Sigmoid colon (tissue), 7 donors: ENCODE measurements around the gene PBOV1. TPM values are rescaled to one million over a fixed set of nuclear protein-coding genes. Genes with fewer than 3 reads are reported as not detected.

Experiments used
- DNase-seq: peaks from one replicate; pipeline ENCODE4 v3.0.0-alpha.2; 2019
- H3K27ac ChIP-seq, 4 donors: fragments of 200-600 bp; sonication (generic); one replicate each; pipeline ENCODE4 v1.5.1; 2016 to 2019; ENCODE audit warnings: mild to moderate bottlenecking in 1 of 4
- H3K27me3 ChIP-seq, 3 donors: fragments of 200-600 bp; sonication (generic); one replicate each; pipeline ENCODE4 v1.5.1; 2019; ENCODE audit warnings: mild to moderate bottlenecking in 1 of 3
- H3K36me3 ChIP-seq, 4 donors: fragments of 200-600 bp; sonication (generic); one replicate each; pipeline ENCODE4 v1.5.1; 2016 to 2019
- H3K4me1 ChIP-seq, 4 donors: fragments of 200-600 bp; sonication (generic); one replicate each; pipeline ENCODE4 v1.5.1; 2017 to 2019
- H3K4me3 ChIP-seq, 4 donors: fragments of 200-600 bp; sonication (generic); one replicate each; pipeline ENCODE4 v1.5.1; 2017 to 2019; ENCODE audit warnings: mild to moderate bottlenecking in 2 of 4, moderate library complexity in 1 of 4
- H3K9me3 ChIP-seq, 4 donors: fragments of 200-600 bp in 3 of 4; sonication (generic) in 3 of 4; one replicate each; pipeline versions ENCODE4 v1.5.1 to v1.6.1; 2013 to 2019
- CTCF ChIP-seq, 4 experiments: fragments of 450-650 bp in 3 of 4; fragments of 200-600 bp in 1 of 4; IDR thresholded peaks; one replicate each; pipeline ENCODE4 v1.5.1; 2016 to 2019; ENCODE audit warnings: antibody characterized with exemption in 4 of 4, mild to moderate bottlenecking in 3 of 4, moderate library complexity in 2 of 4
- EP300 ChIP-seq, 4 donors: sonication (generic); formaldehyde crosslinking; IDR thresholded peaks; one replicate each; pipeline ENCODE4 v1.6.1; 2017; ENCODE audit warnings: antibody characterized with exemption in 4 of 4
- POLR2A ChIP-seq, 2 donors: fragments of 450-650 bp; IDR thresholded peaks; one replicate each; pipeline ENCODE4 v1.6.1; 2016; ENCODE audit warnings: antibody characterized with exemption in 2 of 2, mild to moderate bottlenecking in 2 of 2, moderate library complexity in 2 of 2
- POLR2AphosphoS5 ChIP-seq, 4 donors: sonication (generic); formaldehyde crosslinking; IDR thresholded peaks; one replicate each; pipeline ENCODE4 v1.6.1; 2017; ENCODE audit warnings: antibody characterized with exemption in 4 of 4
- WGBS, 2 donors: extraction: QIAGEN DNeasy Blood & Tissue Kit; methylation state at CpG; one replicate each; pipeline ENCODE4 v1.1.7; 2013; 5-methylcytosine and 5-hydroxymethylcytosine counted together
- intact Hi-C: fragments of 100-400 bp; cut with DNase I; formaldehyde crosslinking; loops from one replicate; pipeline ENCODE4 v1.15.1; 2023
- polyA plus RNA-seq, 3 donors: library from polyadenylated mRNA; stranded (reverse); fragments of 200-250 nt; gene quantifications; one replicate each; pipeline ENCODE4 v1.2.3, GENCODE V29; 2013
- total RNA-seq, 4 donors: library from RNA; depleted of rRNA; stranded (reverse); fragments of >200 nt; gene quantifications; one replicate each; pipeline ENCODE4 v1.1.0, GENCODE V29; 2016
- donor health status: healthy with polysubstance abuse.
- donor health status: Bipolar disorder and iron deficiency.
- donor health status: healthy.

The PBOV1 gene
- total and polyA plus RNA-seq, 7 donors: not detected

- WGBS, 2 donors: 89 to 94% methylated on average over 3 of the region's 3 CpGs
- intact Hi-C loops: no loop called here
- no peak for TF ChIP-seq EP300 (IDR thresholded peaks at IDR 0.05)
- TF ChIP-seq CTCF (IDR thresholded peaks at IDR 0.05): no peak
- TF ChIP-seq POLR2AphosphoS5 (IDR thresholded peaks at IDR 0.05): no peak
- no peak for TF ChIP-seq POLR2A (IDR thresholded peaks at IDR 0.05)
Observed at GRCh38 chr6:138246650-138247440, 28.6 kb upstream of the PBOV1 start.

GRCh38 chr6:138245751-138246150 lies 27.5 kb upstream of the PBOV1 start:
- no peaks in the 10 kb centered on the region for H3K9me3 ChIP-seq
- no peaks in the 10 kb centered on the region for H3K36me3 ChIP-seq
- 87 to 94% methylated on average over 3 of the region's 3 CpGs for WGBS, 2 donors
- intact Hi-C loops: no loop called here
- no peak overlapping the region for H3K4me3 ChIP-seq
- H3K27ac ChIP-seq: no peak overlapping the region
- DNase-seq: no peak
- no peaks in the 10 kb centered on the region for H3K27me3 ChIP-seq
- H3K4me1 ChIP-seq: no peaks in the 10 kb centered on the region
- TF ChIP-seq EP300 (IDR thresholded peaks at IDR 0.05): no peak

More at GRCh38 chr6:138246650-138247440, 28.6 kb upstream of the PBOV1 start:
- Histone ChIP-seq H3K27ac (no peak overlapping the region), H3K4me1 (no peaks in the 10 kb centered on the region), H3K36me3 (no peaks in the 10 kb centered on the region), H3K9me3 (no peaks in the 10 kb centered on the region), H3K4me3 (no peak overlapping the region), H3K27me3 (no peaks in the 10 kb centered on the region)
- DNase-seq: no peak

- TF ChIP-seq EP300 (IDR thresholded peaks at IDR 0.05) (no peak), POLR2A (IDR thresholded peaks at IDR 0.05) (no peak), CTCF (IDR thresholded peaks at IDR 0.05) (no peak), POLR2AphosphoS5 (IDR thresholded peaks at IDR 0.05) (no peak)
- Histone ChIP-seq H3K4me1 (no peaks in the 10 kb centered on the region), H3K9me3 (no peaks in the 10 kb centered on the region), H3K4me3 (no peak overlapping the region), H3K36me3 (no peaks in the 10 kb centered on the region), H3K27ac (no peak overlapping the region), H3K27me3 (no peaks in the 10 kb centered on the region)
- WGBS, 2 donors: 25 to 70% methylated on average over 4 of the region's 4 CpGs
- intact Hi-C loops: no loop called here
- no peak for DNase-seq
Observed at GRCh38 chr6:138242987-138243592, 24.8 kb upstream of the PBOV1 start.

GRCh38 chr6:138241934-138242333 lies 23.6 kb upstream of the PBOV1 start:
- no peak overlapping the region for H3K4me3 ChIP-seq
- H3K27me3 ChIP-seq: no peaks in the 10 kb centered on the region
- no peak for DNase-seq
- H3K4me1 ChIP-seq: no peaks in the 10 kb centered on the region
- no peak for TF ChIP-seq CTCF (IDR thresholded peaks at IDR 0.05)
- TF ChIP-seq EP300 (IDR thresholded peaks at IDR 0.05): no peak
- TF ChIP-seq POLR2AphosphoS5 (IDR thresholded peaks at IDR 0.05): no peak
- no peak for TF ChIP-seq POLR2A (IDR thresholded peaks at IDR 0.05)
- H3K27ac ChIP-seq: no peak overlapping the region
- no peaks in the 10 kb centered on the region for H3K9me3 ChIP-seq
- 95 to 96% methylated on average over 6 of the region's 6 CpGs for WGBS, 2 donors
- intact Hi-C loops: no loop called here
- H3K36me3 ChIP-seq: no peaks in the 10 kb centered on the region

- Histone ChIP-seq H3K27me3 (no peaks in the 10 kb centered on the region), H3K4me3 (no peak overlapping the region), H3K36me3 (no peaks in the 10 kb centered on the region), H3K9me3 (no peaks in the 10 kb centered on the region), H3K4me1 (no peaks in the 10 kb centered on the region), H3K27ac (no peak overlapping the region)
- intact Hi-C loops: no loop called here
- 49 to 79% methylated on average over 3 of the region's 3 CpGs for WGBS, 2 donors
- DNase-seq: no peak
- TF ChIP-seq POLR2AphosphoS5 (IDR thresholded peaks at IDR 0.05) (no peak), POLR2A (IDR thresholded peaks at IDR 0.05) (no peak), CTCF (IDR thresholded peaks at IDR 0.05) (no peak), EP300 (IDR thresholded peaks at IDR 0.05) (no peak)
Observed at GRCh38 chr6:138241381-138241780, 23.1 kb upstream of the PBOV1 start.
